Mesenchymal stem cell (in vitro differentiated cells and primary cell): ENCODE measurements around the gene ORM1.

Experiments
- DNase-seq: peaks from one replicate; pipeline ENCODE4 v3.0.0-alpha.2; 2013
- H2AFZ ChIP-seq: one replicate; pipeline ENCODE4 v1.6.1; 2013; ENCODE audit warnings: low read depth, mild to moderate bottlenecking, control low read depth, inconsistent platforms, low read length, moderate library complexity
- H2AK5ac ChIP-seq: 2 replicates; pipeline ENCODE4 v1.6.1; 2013; ENCODE audit warnings: low read length, moderate library complexity, mild to moderate bottlenecking, inconsistent platforms; ENCODE audit not compliant: severe bottlenecking
- H2BK120ac ChIP-seq: one replicate; pipeline ENCODE4 v1.6.1; 2013; ENCODE audit warnings: low read depth, mild to moderate bottlenecking, inconsistent platforms, low read length, moderate library complexity
- H2BK12ac ChIP-seq, 2 experiments: one replicate each; pipeline ENCODE4 v1.6.1; 2013; ENCODE audit warnings: inconsistent platforms in 2 of 2, low read length in 2 of 2, mild to moderate bottlenecking in 2 of 2, moderate library complexity in 2 of 2, control low read depth in 1 of 2
- H2BK15ac ChIP-seq: one replicate; pipeline ENCODE4 v1.6.1; 2013; ENCODE audit warnings: mild to moderate bottlenecking, low read depth, inconsistent platforms; ENCODE audit not compliant: poor library complexity, severe bottlenecking
- H2BK5ac ChIP-seq: 2 replicates; pipeline ENCODE4 v1.6.1; 2013; ENCODE audit warnings: low read depth, mild to moderate bottlenecking, low read length, control low read depth, inconsistent platforms; ENCODE audit not compliant: poor library complexity, severe bottlenecking
- H3K14ac ChIP-seq, 2 experiments: one replicate each; pipeline ENCODE4 v1.6.1; 2013; ENCODE audit warnings: inconsistent platforms in 2 of 2, low read length in 2 of 2, control low read depth in 1 of 2, mild to moderate bottlenecking in 1 of 2, moderate library complexity in 1 of 2
- H3K18ac ChIP-seq, 2 experiments: one replicate each; pipeline ENCODE4 v1.6.1; 2013; ENCODE audit warnings: inconsistent platforms in 2 of 2, low read length in 2 of 2, control low read depth in 1 of 2, low read depth in 1 of 2, mild to moderate bottlenecking in 1 of 2
- H3K23ac ChIP-seq, 2 experiments: one replicate each; pipeline ENCODE4 v1.6.1; 2013; ENCODE audit warnings: inconsistent platforms in 2 of 2, low read length in 2 of 2, mild to moderate bottlenecking in 2 of 2, moderate library complexity in 2 of 2, control low read depth in 1 of 2
- H3K27ac ChIP-seq: 2 replicates; pipeline ENCODE4 v1.5.1; 2013; ENCODE audit warnings: mild to moderate bottlenecking, moderate library complexity, low read length, control low read depth, inconsistent platforms; ENCODE audit not compliant: poor library complexity, severe bottlenecking
- H3K27me3 ChIP-seq, 2 experiments: 2 replicates each; pipeline versions ENCODE4 v1.6.1 to v1.7.0; 2013; ENCODE audit warnings: low read length in 2 of 2, mild to moderate bottlenecking in 2 of 2, moderate library complexity in 2 of 2, control low read depth in 1 of 2, inconsistent platforms in 1 of 2; ENCODE audit not compliant: control insufficient read depth in 1 of 2, insufficient read depth in 1 of 2
- H3K36me3 ChIP-seq, 2 experiments: 2 replicates each; pipeline versions ENCODE4 v1.6.1 to v1.7.0; 2013; ENCODE audit warnings: low read length in 2 of 2, control low read depth in 1 of 2, inconsistent platforms in 1 of 2, low read depth in 1 of 2, mild to moderate bottlenecking in 1 of 2; ENCODE audit not compliant: insufficient read depth in 2 of 2, control insufficient read depth in 1 of 2
- H3K4ac ChIP-seq, 2 experiments: one replicate each; pipeline ENCODE4 v1.6.1; 2013; ENCODE audit warnings: inconsistent platforms in 2 of 2, low read length in 2 of 2, mild to moderate bottlenecking in 2 of 2, moderate library complexity in 2 of 2, control low read depth in 1 of 2, low read depth in 1 of 2
- H3K4me1 ChIP-seq: 2 replicates; pipeline ENCODE4 v1.6.1; 2013; ENCODE audit warnings: low read depth, low read length, control low read depth; ENCODE audit not compliant: control insufficient read depth, insufficient read depth
- H3K4me2 ChIP-seq: 2 replicates; pipeline ENCODE4 v1.6.1; 2013; ENCODE audit warnings: low read length, mild to moderate bottlenecking, inconsistent platforms; ENCODE audit not compliant: poor library complexity, severe bottlenecking
- H3K4me3 ChIP-seq, 2 experiments: 2 replicates each; pipeline versions ENCODE4 v1.5.1 to v1.7.0; 2013; ENCODE audit warnings: low read length in 2 of 2, mild to moderate bottlenecking in 2 of 2, control low read depth in 1 of 2, low read depth in 1 of 2; ENCODE audit not compliant: insufficient read depth in 1 of 2
- H3K79me1 ChIP-seq: replicated peaks from 2 replicates; pipeline ENCODE4 v1.6.1; 2013; ENCODE audit warnings: mild to moderate bottlenecking, control low read depth, low read length, inconsistent platforms; ENCODE audit not compliant: poor library complexity, severe bottlenecking
- H3K9ac ChIP-seq: 2 replicates; pipeline ENCODE4 v1.7.0; 2013; ENCODE audit warnings: mild to moderate bottlenecking, low read length, moderate library complexity
- H3K9me3 ChIP-seq: 2 replicates; pipeline ENCODE4 v1.7.0; 2013; ENCODE audit warnings: mild to moderate bottlenecking, low read length; ENCODE audit not compliant: control insufficient read depth
- H4K8ac ChIP-seq: one replicate; pipeline ENCODE4 v1.6.1; 2013; ENCODE audit warnings: inconsistent platforms, mild to moderate bottlenecking, low read length, moderate library complexity
- H4K91ac ChIP-seq: one replicate; pipeline ENCODE4 v1.6.1; 2013; ENCODE audit warnings: mild to moderate bottlenecking, low read length, inconsistent platforms
- WGBS: methylation state at CpG from one replicate; pipeline ENCODE4 v1.1.7; 2013; ENCODE audit warnings: mixed read lengths; 5-methylcytosine and 5-hydroxymethylcytosine counted together

ORM1 gene

GRCh38 chr9:114304416-114305188 lies 18.3 kb upstream of the ORM1 start:
- no peak overlapping the region for H2BK12ac ChIP-seq
- no peak overlapping the region for H2AK5ac ChIP-seq
- no peaks in the 10 kb centered on the region for H3K79me1 ChIP-seq
- no peak overlapping the region for H2BK15ac ChIP-seq
- no peak overlapping the region for H3K4me2 ChIP-seq
- no peaks in the 10 kb centered on the region for H3K9me3 ChIP-seq
- H3K36me3 ChIP-seq: peaks cover 12 to 83% of the 10 kb centered on the region in 2 experiments
- no peak overlapping the region for H2BK120ac ChIP-seq
- H3K4ac ChIP-seq: no peak overlapping the region
- no peak overlapping the region for H4K8ac ChIP-seq
- no peak for DNase-seq
- H2AFZ ChIP-seq: no peak overlapping the region
- no peak overlapping the region for H3K14ac ChIP-seq
- no peak overlapping the region for H2BK5ac ChIP-seq
- no peak overlapping the region for H3K4me3 ChIP-seq
- H3K18ac ChIP-seq: no peak overlapping the region
- H3K23ac ChIP-seq: no peak overlapping the region
- no peaks in the 10 kb centered on the region for H3K27me3 ChIP-seq
- H3K4me1 ChIP-seq: peaks cover 3% of the 10 kb centered on the region
- H3K9ac ChIP-seq: no peak overlapping the region
- no peak overlapping the region for H3K27ac ChIP-seq
- H4K91ac ChIP-seq: no peak overlapping the region
- 86% methylated on average over 10 of the region's 10 CpGs for WGBS

- no peak overlapping the region for H2BK12ac ChIP-seq
- H4K8ac ChIP-seq: no peak overlapping the region
- no peak overlapping the region for H2AFZ ChIP-seq
- H4K91ac ChIP-seq: no peak overlapping the region
- WGBS: 97% methylated on average over 5 of the region's 6 CpGs
- peak overlapping the region; percentile 53 for H3K9ac ChIP-seq
- no peak overlapping the region for H3K4ac ChIP-seq
- no peak overlapping the region for H2BK5ac ChIP-seq
- no peak overlapping the region for H2AK5ac ChIP-seq
- H3K27ac ChIP-seq: no peak overlapping the region
- no peak overlapping the region for H3K18ac ChIP-seq
- peaks cover 3% of the 10 kb centered on the region for H3K4me1 ChIP-seq
- H3K4me3 ChIP-seq: no peak overlapping the region
- no peak overlapping the region for H3K14ac ChIP-seq
- H3K36me3 ChIP-seq: peaks cover 5 to 71% of the 10 kb centered on the region in 2 experiments
- no peak overlapping the region for H2BK120ac ChIP-seq
- no peaks in the 10 kb centered on the region for H3K9me3 ChIP-seq
- DNase-seq: no peak
- no peaks in the 10 kb centered on the region for H3K27me3 ChIP-seq
- H3K79me1 ChIP-seq: no peaks in the 10 kb centered on the region
- no peak overlapping the region for H3K4me2 ChIP-seq
- H3K23ac ChIP-seq: no peak overlapping the region
- no peak overlapping the region for H2BK15ac ChIP-seq
These were observed 15.0 kb upstream of the ORM1 start for GRCh38 chr9:114307899-114308267.

- peaks cover 5 to 70% of the 10 kb centered on the region in 2 experiments for H3K36me3 ChIP-seq
- H2BK5ac ChIP-seq: no peak overlapping the region
- 91% methylated on average over 13 of the region's 13 CpGs for WGBS
- H3K79me1 ChIP-seq: no peaks in the 10 kb centered on the region
- H3K9ac ChIP-seq: peak overlapping the region; percentile 53
- no peak overlapping the region for H3K4ac ChIP-seq
- H2BK12ac ChIP-seq: no peak overlapping the region
- H3K14ac ChIP-seq: no peak overlapping the region
- no peak overlapping the region for H2BK120ac ChIP-seq
- no peak overlapping the region for H3K23ac ChIP-seq
- no peak overlapping the region for H3K27ac ChIP-seq
- no peak overlapping the region for H2AFZ ChIP-seq
- no peak overlapping the region for H2AK5ac ChIP-seq
- no peak overlapping the region for H3K4me2 ChIP-seq
- DNase-seq: no peak
- peaks cover 3% of the 10 kb centered on the region for H3K4me1 ChIP-seq
- H3K9me3 ChIP-seq: no peaks in the 10 kb centered on the region
- no peak overlapping the region for H3K18ac ChIP-seq
- H4K8ac ChIP-seq: no peak overlapping the region
- H3K27me3 ChIP-seq: no peaks in the 10 kb centered on the region
- H4K91ac ChIP-seq: no peak overlapping the region
- no peak overlapping the region for H2BK15ac ChIP-seq
- no peak overlapping the region for H3K4me3 ChIP-seq
These were observed 14.4 kb upstream of the ORM1 start for GRCh38 chr9:114308361-114308950.

- H3K18ac ChIP-seq: no peak overlapping the region
- no peaks in the 10 kb centered on the region for H3K9me3 ChIP-seq
- no peak for DNase-seq
- peaks cover 3% of the 10 kb centered on the region for H3K4me1 ChIP-seq
- 97% methylated on average over 11 of the region's 13 CpGs for WGBS
- H2AFZ ChIP-seq: no peak overlapping the region
- no peak overlapping the region for H3K4me3 ChIP-seq
- H2BK12ac ChIP-seq: no peak overlapping the region
- no peaks in the 10 kb centered on the region for H3K79me1 ChIP-seq
- no peak overlapping the region for H4K8ac ChIP-seq
- H3K9ac ChIP-seq: no peak overlapping the region
- no peak overlapping the region for H2BK5ac ChIP-seq
- no peak overlapping the region for H3K27ac ChIP-seq
- no peak overlapping the region for H3K14ac ChIP-seq
- no peak overlapping the region for H2BK120ac ChIP-seq
- no peak overlapping the region for H4K91ac ChIP-seq
- H3K36me3 ChIP-seq: peaks cover 5 to 68% of the 10 kb centered on the region in 2 experiments
- no peak overlapping the region for H3K4ac ChIP-seq
- no peak overlapping the region for H3K23ac ChIP-seq
- H3K27me3 ChIP-seq: no peaks in the 10 kb centered on the region
- H2BK15ac ChIP-seq: no peak overlapping the region
- H2AK5ac ChIP-seq: no peak overlapping the region
- no peak overlapping the region for H3K4me2 ChIP-seq
These were observed 13.8 kb upstream of the ORM1 start for GRCh38 chr9:114309096-114309495.
